Lower lobe of right lung (tissue), 2 donors: ENCODE measurements around the gene PTPRE. TPM values are rescaled to one million over a fixed set of nuclear protein-coding genes. Genes with fewer than 3 reads are reported as not detected.

Source experiments
- ATAC-seq, 2 donors: fragments of 200-7000 bp; cut with Tn5 transposase; one replicate each; pipeline ENCODE4 v1.9.1; 2020 to 2022; ENCODE audit warnings: mild to moderate bottlenecking in 2 of 2, moderate library complexity in 2 of 2
- DNase-seq: peaks from one replicate; pipeline ENCODE4 v3.0.0-alpha.2; 2020
- H3K27ac ChIP-seq: fragments of 200-600 bp; one replicate; pipeline ENCODE4 v1.8.0; 2022
- H3K27me3 ChIP-seq: fragments of 200-600 bp; one replicate; pipeline ENCODE4 v1.8.0; 2022; ENCODE audit warnings: low read depth
- H3K36me3 ChIP-seq: fragments of 200-600 bp; one replicate; pipeline ENCODE4 v1.8.0; 2022; ENCODE audit warnings: mild to moderate bottlenecking
- H3K4me1 ChIP-seq: fragments of 200-600 bp; one replicate; pipeline ENCODE4 v1.8.0; 2022
- H3K4me3 ChIP-seq: fragments of 200-600 bp; one replicate; pipeline ENCODE4 v1.8.0; 2022; ENCODE audit warnings: mild to moderate bottlenecking
- H3K9me3 ChIP-seq: fragments of 200-600 bp; one replicate; pipeline ENCODE4 v1.8.0; 2022
- CTCF ChIP-seq: fragments of 200-600 bp; IDR thresholded peaks from one replicate; pipeline ENCODE4 v1.8.0; 2022; ENCODE audit warnings: antibody characterized with exemption, mild to moderate bottlenecking
- intact Hi-C: fragments of 100-400 bp; cut with DNase I; formaldehyde crosslinking; loops from one replicate; pipeline ENCODE4 v1.11.0; 2022
- total RNA-seq: library from RNA; stranded (reverse); fragmentation: NEBNext Ultra II Directional; extraction: Animal tissue kit (Norgen Biotek cat#: 25700); gene quantifications from one replicate; pipeline ENCODE4 v1.2.1, GENCODE V29; 2021
- donor health status: DM: no; HTN: yes; CAD: no; lungs with severe emphysema.

The PTPRE gene
- total RNA-seq, 1 donor from 2014 or later = 60.5 TPM

- no peak overlapping the region for H3K27ac ChIP-seq
- TF ChIP-seq CTCF = no peak
- H3K9me3 ChIP-seq = no peaks in the 10 kb centered on the region
- peaks cover 16% of the 10 kb centered on the region for H3K4me1 ChIP-seq
- H3K4me3 ChIP-seq = peak overlapping the region; percentile 73
- ATAC-seq (peak in 1 of 2 donors; percentile 7), DNase-seq (peak; percentile 50)
- H3K36me3 ChIP-seq = no peaks in the 10 kb centered on the region
- intact Hi-C loops = no loop called here
- peaks cover 26% of the 10 kb centered on the region for H3K27me3 ChIP-seq
These were observed 218.6 kb downstream of the PTPRE start for GRCh38 chr10:128125416-128125943.

- intact Hi-C loops = no loop called here
- ATAC-seq (peak; percentile 96 to 98), DNase-seq (peak; percentile 90)
- TF ChIP-seq CTCF = no peak
- Histone ChIP-seq H3K4me3 (peak within 1 kb of the TSS; percentile 73), H3K27ac (no peak within 1 kb of the TSS), H3K9me3 (no peaks in the 10 kb centered on the region), H3K4me1 (peaks cover 16% of the 10 kb centered on the region), H3K36me3 (no peaks in the 10 kb centered on the region), H3K27me3 (peaks cover 26% of the 10 kb centered on the region)
These were observed 219.3 kb downstream of the PTPRE start, which contains the start of gene MKI67 for GRCh38 chr10:128125944-128126764. Gene MKI67, minus strand, starts transcription at chr10:128126423. Its CDS starts 756 bp downstream, at chr10:128125667.

- no peak for TF ChIP-seq CTCF
- Histone ChIP-seq H3K4me1 (peaks cover 16% of the 10 kb centered on the region), H3K27ac (no peak overlapping the region), H3K27me3 (peaks cover 16% of the 10 kb centered on the region), H3K4me3 (no peak overlapping the region), H3K9me3 (no peaks in the 10 kb centered on the region), H3K36me3 (no peaks in the 10 kb centered on the region)
- intact Hi-C loops = no loop called here
- DNase-seq = no peak
- ATAC-seq = no peak
These were observed 221.7 kb downstream of the PTPRE start for GRCh38 chr10:128128582-128128981.

GRCh38 chr10:128130051-128130450 lies 223.1 kb downstream of the PTPRE start:
- ATAC-seq (no peak), DNase-seq (no peak)
- Histone ChIP-seq H3K4me1 (peaks cover 14% of the 10 kb centered on the region), H3K4me3 (no peak overlapping the region), H3K27ac (no peak overlapping the region), H3K9me3 (no peaks in the 10 kb centered on the region), H3K27me3 (peaks cover 3% of the 10 kb centered on the region), H3K36me3 (no peaks in the 10 kb centered on the region)
- intact Hi-C loops = no loop called here
- no peak for TF ChIP-seq CTCF

Other genes with a start within 250 kb of the PTPRE start
- gene FOXI2, start 169.9 kb upstream of the PTPRE start, total RNA-seq = not detected
- not detected for gene CLRN3, start 14.2 kb upstream of the PTPRE start, total RNA-seq
- gene MKI67, start 219.3 kb downstream of the PTPRE start, total RNA-seq = 4.8 TPM